Activated CD4-positive, alpha-beta T cell treated with anti-CD3 and anti-CD28 coated beads for 36 hours (primary cell): ENCODE measurements around the gene GRIN2B. TPM values are rescaled to one million over a fixed set of nuclear protein-coding genes. Genes with fewer than 3 reads are reported as not detected.

Experiments
- ATAC-seq: fragments of 200-7000 bp; cut with Tn5 transposase; one replicate; pipeline ENCODE4 v1.10.0; 2021; ENCODE audit warnings: mild to moderate bottlenecking, moderate library complexity
- CTCF ChIA-PET: fragments of 350-600 bp; sonication (Branson Sonifier 250); formaldehyde crosslinking; loops from one replicate; lab custom pipeline; 2021; ENCODE audit warnings: antibody characterized with exemption; lab: Charles Lee
- POLR2A ChIA-PET: fragments of 350-600 bp; sonication (Branson Sonifier 250); formaldehyde crosslinking; loops from one replicate; lab custom pipeline; 2021; ENCODE audit warnings: antibody characterized with exemption, inconsistent platforms; lab: Charles Lee
- DNase-seq: peaks from one replicate; pipeline ENCODE4 v3.0.0-alpha.2; 2020
- H3K27ac Mint-ChIP-seq: one replicate; pipeline ENCODE4 v1.8.0; 2021; ENCODE audit warnings: mixed read lengths
- H3K27me3 Mint-ChIP-seq: one replicate; pipeline ENCODE4 v1.8.0; 2021; ENCODE audit warnings: mixed read lengths
- H3K36me3 Mint-ChIP-seq: one replicate; pipeline ENCODE4 v1.8.0; 2021; ENCODE audit warnings: low read depth, mixed read lengths
- H3K4me1 Mint-ChIP-seq: one replicate; pipeline ENCODE4 v1.8.0; 2021; ENCODE audit warnings: mixed read lengths
- H3K4me3 Mint-ChIP-seq: one replicate; pipeline ENCODE4 v1.8.0; 2021; ENCODE audit warnings: mild to moderate bottlenecking, moderate library complexity, mixed read lengths
- H3K9me3 Mint-ChIP-seq: one replicate; pipeline ENCODE4 v1.8.0; 2021; ENCODE audit warnings: low read depth, mixed read lengths
- intact Hi-C, 2 experiments: fragments of 100-400 bp; cut with DNase I in 1 of 2; cut with micrococcal nuclease in 1 of 2; formaldehyde crosslinking; loops; one replicate each; pipeline versions ENCODE4 v1.14.2 to v1.15.1; 2022 to 2024; cut with DNase I, micrococcal nuclease
- total RNA-seq, 2 experiments: library from RNA; stranded (reverse); gene quantifications; one replicate each; pipeline ENCODE4 v1.2.3, GENCODE V29; 2021

GRIN2B gene
- total RNA-seq, 2 experiments from 2014 or later: not detected

GRCh38 chr12:13935169-13935568, 46.2 kb downstream of the GRIN2B start:
- CTCF ChIA-PET: no interaction called here
- intact Hi-C loops: no loop called here
- H3K4me1 Mint-ChIP-seq: no peaks in the 10 kb centered on the region
- POLR2A ChIA-PET: no interaction called here
- H3K36me3 Mint-ChIP-seq: no peaks in the 10 kb centered on the region
- no peak overlapping the region for H3K4me3 Mint-ChIP-seq
- no peak overlapping the region for H3K27ac Mint-ChIP-seq
- no peaks in the 10 kb centered on the region for H3K27me3 Mint-ChIP-seq
- peaks cover 3% of the 10 kb centered on the region for H3K9me3 Mint-ChIP-seq
- ATAC-seq (no peak), DNase-seq (no peak)
